ENCODE results near the gene TSEN54. TPM values are rescaled to one million over a fixed set of nuclear protein-coding genes. Genes with fewer than 3 reads are reported as not detected.

Gene TSEN54
- total and polyA plus RNA-seq, 8 donors: 14.9 to 105 (median 19.5) TPM

- no peaks in the 10 kb centered on the region for H3K9me3 ChIP-seq
Measured at GRCh38 chr17:75505152-75505409, 11.2 kb upstream of the TSEN54 start.

GRCh38 chr17:75505640-75506039 is 10.7 kb upstream of the TSEN54 start:
- DNase-seq (no peak), ATAC-seq (no peak), FAIRE-seq (no peak)
- Histone ChIP-seq H3K27ac (no peak overlapping the region), H3K9me3 (no peaks in the 10 kb centered on the region), H3K36me3 (peaks cover 0 to 10% (median 0%) of the 10 kb centered on the region in 3 donors), H3K4me3 (no peak overlapping the region), H3K4me1 (no peaks in the 10 kb centered on the region), H3K27me3 (no peaks in the 10 kb centered on the region)
- TF ChIP-seq CTCF (IDR thresholded peaks at IDR 0.05): no peak
- WGBS, 2 donors: 86 to 89% methylated on average over 15 of the region's 15 CpGs
- intact Hi-C loops (cut with DNase I): no loop called here

More at GRCh38 chr17:75505152-75505409, 11.2 kb upstream of the TSEN54 start:
- Histone ChIP-seq H3K36me3 (peaks cover 0 to 10% (median 0%) of the 10 kb centered on the region in 3 donors), H3K4me3 (no peak overlapping the region), H3K27ac (no peak overlapping the region), H3K27me3 (no peaks in the 10 kb centered on the region), H3K4me1 (no peaks in the 10 kb centered on the region)
- TF ChIP-seq CTCF (IDR thresholded peaks at IDR 0.05): no peak
- FAIRE-seq (no peak), ATAC-seq (no peak), DNase-seq (no peak)
- 78% methylated on average over 4 of the region's 4 CpGs for WGBS, 2 donors
- intact Hi-C loops (cut with DNase I): no loop called here

- Histone ChIP-seq H3K4me3 (no peak overlapping the region), H3K27ac (no peak overlapping the region), H3K36me3 (peaks cover 0 to 10% (median 0%) of the 10 kb centered on the region in 3 donors), H3K9me3 (no peaks in the 10 kb centered on the region), H3K27me3 (no peaks in the 10 kb centered on the region), H3K4me1 (peaks cover 0 to 1% (median 0%) of the 10 kb centered on the region in 3 donors)
- ATAC-seq (no peak), FAIRE-seq (no peak), DNase-seq (no peak)
- intact Hi-C loops (cut with DNase I): no loop called here
- TF ChIP-seq CTCF (IDR thresholded peaks at IDR 0.05): no peak
- WGBS, 2 donors: 92 to 93% methylated on average over 21 of the region's 21 CpGs
Measured at GRCh38 chr17:75506134-75506533, 10.2 kb upstream of the TSEN54 start.

GRCh38 chr17:75506888-75507287 is 9.4 kb upstream of the TSEN54 start:
- Histone ChIP-seq H3K27ac (no peak overlapping the region), H3K4me1 (peaks cover 0 to 9% (median 3%) of the 10 kb centered on the region in 3 donors), H3K4me3 (no peak overlapping the region), H3K36me3 (peaks cover 0 to 6% (median 0%) of the 10 kb centered on the region in 3 donors), H3K27me3 (no peaks in the 10 kb centered on the region), H3K9me3 (no peaks in the 10 kb centered on the region)
- ATAC-seq (no peak), FAIRE-seq (no peak), DNase-seq (no peak)
- no peak for TF ChIP-seq CTCF (IDR thresholded peaks at IDR 0.05)
- 94 to 95% methylated on average over 20 of the region's 20 CpGs for WGBS, 2 donors
- intact Hi-C loops (cut with DNase I): no loop called here

GRCh38 chr17:75507733-75508719 is 8.3 kb upstream of the TSEN54 start:
- Histone ChIP-seq H3K4me3 (no peak overlapping the region), H3K9me3 (no peaks in the 10 kb centered on the region), H3K36me3 (peaks cover 0 to 6% (median 0%) of the 10 kb centered on the region in 3 donors), H3K4me1 (peaks cover 0 to 17% (median 8%) of the 10 kb centered on the region in 3 donors), H3K27ac (no peak overlapping the region), H3K27me3 (no peaks in the 10 kb centered on the region)
- no peak for ATAC-seq
- WGBS, 2 donors: 83 to 88% methylated on average over 22 to 27 of the region's 27 CpGs
- no peak for DNase-seq
- no peak for FAIRE-seq
- no peak for TF ChIP-seq CTCF (IDR thresholded peaks at IDR 0.05)
- intact Hi-C loops (cut with DNase I): no loop called here
